ENCODE data around the gene TMEM240. TPM values are rescaled to one million over a fixed set of nuclear protein-coding genes. Genes with fewer than 3 reads are reported as not detected.
"Not testable (repeated sequence)": the region's sequence is repeated elsewhere in the genome, so short reads cannot be mapped to it uniquely, and the experiment has no call there.

Gene TMEM240
- total and polyA plus RNA-seq, 9 of the 15 experiments (the other 6 are each of a cell fraction or from before 2014, with no cell fraction given) = 0.24 to 2.0 (median 0.69) TPM; not detected in 5

GRCh38 chr1:1558591-1558990 is 18.2 kb upstream of the TMEM240 start:
- TF ChIP-seq E2F6 (IDR thresholded peaks at IDR 0.05; ENCODE audit: borderline replicate concordance in 1 of 2, extremely low read depth in 1 of 2, insufficient read depth in 1 of 2, insufficient read length in 1 of 2, low read depth in 1 of 2, low read length in 1 of 2, poor library complexity in 1 of 2, severe bottlenecking in 1 of 2) (no peak), POLR2A (conservative IDR thresholded peaks at IDR 0.05) (peak; percentile 9; the same call in 1 of the 2 replicates)
- peaks cover 46% of the 10 kb centered on the region for H3K79me2 ChIP-seq (ENCODE audit: control insufficient read depth, insufficient read depth, low read length)
- no TSS peak for BruUV-seq (replicated peaks)
- no peak for DNase-seq (ENCODE audit: extremely low read depth in 1 of 4, low spot score in 3 of 4)
- H3K36me3 ChIP-seq (ENCODE audit: control insufficient read depth, insufficient read depth, low read length) = peaks cover 75% of the 10 kb centered on the region; the same call in 2 of the 3 replicates
- no peaks in the 10 kb centered on the region for H3K27me3 ChIP-seq (ENCODE audit: control insufficient read depth in 2 of 2, insufficient read depth in 2 of 2, low read length in 2 of 2)
- no peak overlapping the region for H2AFZ ChIP-seq (ENCODE audit: low read depth, low read length)
- no peak overlapping the region for H3K27ac ChIP-seq (ENCODE audit: extremely low read depth, low read depth, low read length)
- peaks cover 0 to 36% of the 10 kb centered on the region in 2 experiments; a peak in 3 of 5 replicates for H3K4me1 ChIP-seq (replicated peaks in 1 of 2; ENCODE audit: control insufficient read depth in 2 of 2, insufficient read depth in 2 of 2, low read length in 2 of 2)
- intact Hi-C loops (cut with micrococcal nuclease) (no loop called here), in situ Hi-C loops (cut with MboI) (no loop called here)
- ATAC-seq = no peak
- no peaks in the 10 kb centered on the region; the same call in 1 of the 2 replicates for H3K9me3 ChIP-seq (replicated peaks; ENCODE audit: control insufficient read depth, insufficient read depth, low read depth, low read length)
- H3K4me3 ChIP-seq = no peak overlapping the region
- H3K4me2 ChIP-seq (ENCODE audit: insufficient read depth, low read length) = no peak overlapping the region
- WGBS (ENCODE audit: insufficient coverage, low coverage, missing lambda C conversion rate) = 92% methylated on average over 4 of the region's 4 CpGs
- peaks cover 3% of the 10 kb centered on the region for H3K9me1 ChIP-seq (ENCODE audit: control insufficient read depth, insufficient read depth, low read length)
- POLR2A ChIA-PET = interaction anchor here (0.5 to 5.0 kb wide), 8 partner anchors 9 to 428 kb away, joined by 3 to 36 read pairs (median 4); no protein-coding TSS in a partner anchor
- FAIRE-seq = no peak
- CTCF ChIA-PET (ENCODE audit: low intra/inter-chr PET ratio) = no interaction called here
- H3K9ac ChIP-seq (ENCODE audit: insufficient read depth in 1 of 2, low read depth in 2 of 2, low read length in 2 of 2) = no peak overlapping the region; a peak in 1 of 4 replicates
- H4K20me1 ChIP-seq (replicated peaks; ENCODE audit: control insufficient read depth, insufficient read depth, low read length) = peaks cover 25% of the 10 kb centered on the region; the same call in 1 of the 2 replicates

GRCh38 chr1:1557688-1558087 is 17.3 kb upstream of the TMEM240 start:
- Histone ChIP-seq H3K79me2 (ENCODE audit: control insufficient read depth, insufficient read depth, low read length) (peaks cover 41% of the 10 kb centered on the region), H3K4me1 (replicated peaks in 1 of 2; ENCODE audit: control insufficient read depth in 2 of 2, insufficient read depth in 2 of 2, low read length in 2 of 2) (peaks cover 0 to 33% of the 10 kb centered on the region in 2 experiments; a peak in 3 of 5 replicates), H4K20me1 (replicated peaks; ENCODE audit: control insufficient read depth, insufficient read depth, low read length) (peaks cover 25% of the 10 kb centered on the region; the same call in 1 of the 2 replicates), H3K36me3 (ENCODE audit: control insufficient read depth, insufficient read depth, low read length) (peaks cover 66% of the 10 kb centered on the region; the same call in 2 of the 3 replicates)
- TF ChIP-seq, protein P1, sequence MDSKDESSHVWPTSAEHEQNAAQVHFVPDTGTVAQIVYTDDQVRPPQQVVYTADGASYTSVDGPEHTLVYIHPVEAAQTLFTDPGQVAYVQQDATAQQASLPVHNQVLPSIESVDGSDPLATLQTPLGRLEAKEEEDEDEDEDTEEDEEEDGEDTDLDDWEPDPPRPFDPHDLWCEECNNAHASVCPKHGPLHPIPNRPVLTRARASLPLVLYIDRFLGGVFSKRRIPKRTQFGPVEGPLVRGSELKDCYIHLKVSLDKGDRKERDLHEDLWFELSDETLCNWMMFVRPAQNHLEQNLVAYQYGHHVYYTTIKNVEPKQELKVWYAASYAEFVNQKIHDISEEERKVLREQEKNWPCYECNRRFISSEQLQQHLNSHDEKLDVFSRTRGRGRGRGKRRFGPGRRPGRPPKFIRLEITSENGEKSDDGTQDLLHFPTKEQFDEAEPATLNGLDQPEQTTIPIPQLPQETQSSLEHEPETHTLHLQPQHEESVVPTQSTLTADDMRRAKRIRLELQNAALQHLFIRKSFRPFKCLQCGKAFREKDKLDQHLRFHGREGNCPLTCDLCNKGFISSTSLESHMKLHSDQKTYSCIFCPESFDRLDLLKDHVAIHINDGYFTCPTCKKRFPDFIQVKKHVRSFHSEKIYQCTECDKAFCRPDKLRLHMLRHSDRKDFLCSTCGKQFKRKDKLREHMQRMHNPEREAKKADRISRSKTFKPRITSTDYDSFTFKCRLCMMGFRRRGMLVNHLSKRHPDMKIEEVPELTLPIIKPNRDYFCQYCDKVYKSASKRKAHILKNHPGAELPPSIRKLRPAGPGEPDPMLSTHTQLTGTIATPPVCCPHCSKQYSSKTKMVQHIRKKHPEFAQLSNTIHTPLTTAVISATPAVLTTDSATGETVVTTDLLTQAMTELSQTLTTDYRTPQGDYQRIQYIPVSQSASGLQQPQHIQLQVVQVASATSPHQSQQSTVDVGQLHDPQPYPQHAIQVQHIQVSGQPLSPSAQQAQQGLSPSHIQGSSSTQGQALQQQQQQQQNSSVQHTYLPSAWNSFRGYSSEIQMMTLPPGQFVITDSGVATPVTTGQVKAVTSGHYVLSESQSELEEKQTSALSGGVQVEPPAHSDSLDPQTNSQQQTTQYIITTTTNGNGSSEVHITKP (IDR thresholded peaks at IDR 0.05; ENCODE audit: partially characterized antibody) = peak; percentile 89
- TF ChIP-seq POLR2G (IDR thresholded peaks at IDR 0.05; ENCODE audit: low read depth, low read length) = 0 out of 2 replicates have a peak, but pooled peaks have one; percentile 28
- BruUV-seq (replicated peaks); H3K9ac ChIP-seq (ENCODE audit: insufficient read depth in 1 of 2, low read depth in 2 of 2, low read length in 2 of 2); in situ Hi-C loops (cut with MboI); ATAC-seq; FAIRE-seq; CTCF ChIA-PET (ENCODE audit: low intra/inter-chr PET ratio); DNase-seq (ENCODE audit: extremely low read depth in 1 of 4, low spot score in 3 of 4); H3K27ac ChIP-seq (ENCODE audit: extremely low read depth, low read depth, low read length); H3K9me3 ChIP-seq (replicated peaks; ENCODE audit: control insufficient read depth, insufficient read depth, low read depth, low read length); H3K4me2 ChIP-seq (ENCODE audit: insufficient read depth, low read length); intact Hi-C loops (cut with micrococcal nuclease); H3K9me1 ChIP-seq (ENCODE audit: control insufficient read depth, insufficient read depth, low read length); H3K4me3 ChIP-seq; H2AFZ ChIP-seq (ENCODE audit: low read depth, low read length); H3K27me3 ChIP-seq (ENCODE audit: control insufficient read depth in 2 of 2, insufficient read depth in 2 of 2, low read length in 2 of 2): not testable (repeated sequence)
- WGBS (ENCODE audit: insufficient coverage, low coverage, missing lambda C conversion rate) = 95% methylated on average over 7 of the region's 7 CpGs
- POLR2A ChIA-PET = interaction anchor here (0.7 to 5.0 kb wide), 6 partner anchors 8 to 158 kb away, joined by 3 to 36 read pairs (median 4); no protein-coding TSS in a partner anchor
